GM10248 (cell line): ENCODE measurements around the gene RMC1.

Experiments used
- CTCF ChIA-PET: fragments of 300-600 bp; sonication (Branson Sonifier 250); formaldehyde crosslinking; extraction: SDS; loops from one replicate; lab custom pipeline; 2021; ENCODE audit warnings: antibody characterized with exemption; lab: Yijun Ruan, JAX
- POLR2A ChIA-PET: fragments of 350-650 bp; sonication (Branson Sonifier 250); formaldehyde crosslinking; extraction: SDS; loops from one replicate; lab custom pipeline; 2020; ENCODE audit warnings: antibody characterized with exemption; lab: Yijun Ruan, JAX
- DNase-seq: peaks from one replicate; pipeline ENCODE4 v3.0.0; 2012; ENCODE audit errors: extremely low spot score
- CTCF ChIP-seq: IDR thresholded peaks from 2 replicates; pipeline ENCODE4 v1.5.1; 2012; ENCODE audit warnings: mild to moderate bottlenecking, low read depth; ENCODE audit errors: extremely low read depth, missing control alignments, control extremely low read depth

The RMC1 gene

GRCh38 chr18:23547846-23548245, 44.5 kb downstream of the RMC1 start:
- POLR2A ChIA-PET: no interaction called here
- no peak for DNase-seq
- no peak for TF ChIP-seq CTCF
- CTCF ChIA-PET: interaction anchor here (0.9 to 2.0 kb wide), 2 partner anchors 32 to 50 kb away, joined by 3 to 4 read pairs; no protein-coding TSS in a partner anchor

- CTCF ChIA-PET: interaction anchor here (0.9 to 2.0 kb wide), 2 partner anchors 32 to 50 kb away, joined by 3 to 4 read pairs; no protein-coding TSS in a partner anchor
- TF ChIP-seq CTCF: no peak
- POLR2A ChIA-PET: no interaction called here
- DNase-seq: no peak
Observed at GRCh38 chr18:23548275-23548674, 45.0 kb downstream of the RMC1 start.

GRCh38 chr18:23548719-23549118, 45.4 kb downstream of the RMC1 start:
- ChIA-PET POLR2A (no interaction called here), CTCF (interaction anchor here (2.0 kb wide), 1 partner anchor 51 kb away, joined by 4 read pairs; no protein-coding TSS in a partner anchor)
- no peak for DNase-seq
- no peak for TF ChIP-seq CTCF

- POLR2A ChIA-PET: no interaction called here
- TF ChIP-seq CTCF: no peak
- CTCF ChIA-PET: interaction anchor here (1.0 to 2.7 kb wide), 7 partner anchors 10 to 53 kb away, joined by 3 to 8 read pairs (median 3); no protein-coding TSS in a partner anchor
- DNase-seq: no peak
Observed at GRCh38 chr18:23550898-23551297, 47.6 kb downstream of the RMC1 start.

GRCh38 chr18:23551978-23552377, 48.7 kb downstream of the RMC1 start:
- no peak for TF ChIP-seq CTCF
- ChIA-PET CTCF (interaction anchor here (1.0 to 2.7 kb wide), 4 partner anchors 13 to 36 kb away, joined by 3 to 8 read pairs (median 6); no protein-coding TSS in a partner anchor), POLR2A (no interaction called here)
- DNase-seq: no peak

- POLR2A ChIA-PET: no interaction called here
- CTCF ChIA-PET: interaction anchor here (1.4 to 3.4 kb wide), 4 partner anchors 12 to 36 kb away, joined by 5 to 10 read pairs (median 8); no protein-coding TSS in a partner anchor
- no peak for TF ChIP-seq CTCF
- no peak for DNase-seq
Observed at GRCh38 chr18:23552505-23552904, 49.2 kb downstream of the RMC1 start.
